ENCODE measurements around the gene CYYR1. TPM values are rescaled to one million over a fixed set of nuclear protein-coding genes. Genes with fewer than 3 reads are reported as not detected.
"Not testable (repeated sequence)": the region's sequence is repeated elsewhere in the genome, so short reads cannot be mapped to it uniquely, and the experiment has no call there.

The CYYR1 gene
- total RNA-seq, 1 experiment from 2014 or later = not detected

DNA sequence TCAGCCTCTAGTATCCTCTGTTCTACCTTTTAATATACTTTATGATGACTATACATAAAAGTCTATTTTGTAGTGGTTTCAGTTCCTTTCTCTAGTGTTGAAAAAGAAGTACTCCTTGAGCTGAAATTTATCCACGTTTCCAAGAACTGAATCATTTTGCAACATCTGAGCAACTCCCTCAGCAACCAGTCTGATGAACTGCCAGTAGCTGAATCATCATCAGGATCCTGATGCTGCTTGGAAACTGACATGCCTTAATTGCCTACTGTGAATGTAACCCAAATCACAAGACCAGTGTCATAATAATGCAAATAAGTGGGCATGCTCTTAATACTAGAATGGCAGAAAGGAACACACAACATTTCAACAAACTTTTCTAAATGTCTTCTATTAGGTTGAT lies 103.3 kb downstream of the CYYR1 start:
- no peaks in the 10 kb centered on the region for H3K9me3 ChIP-seq
- no peaks in the 10 kb centered on the region for H3K27me3 ChIP-seq
- peak; percentile 57 for DNase-seq

DNA sequence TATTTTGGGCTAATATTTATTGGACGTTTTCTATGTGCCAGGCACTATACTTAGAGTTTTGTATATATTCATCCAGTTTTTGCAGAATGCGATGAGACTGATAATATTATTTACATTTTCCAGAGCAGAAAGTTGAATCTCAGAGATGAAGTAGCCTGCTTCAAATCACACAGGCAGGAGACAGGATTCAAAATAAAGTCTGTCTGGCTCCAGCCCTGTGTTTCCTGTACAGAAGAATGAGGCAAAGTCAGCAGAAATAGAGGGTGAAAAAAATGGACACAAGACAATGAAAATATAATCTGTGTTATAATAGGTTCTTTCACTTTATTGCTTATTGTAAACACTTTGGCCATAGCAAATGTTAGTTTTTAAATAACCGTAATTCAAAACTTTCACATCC lies 107.2 kb downstream of the CYYR1 start:
- H3K36me3 ChIP-seq = no peaks in the 10 kb centered on the region
- no peaks in the 10 kb centered on the region for H3K9me3 ChIP-seq
- no peak overlapping the region for H3K4me3 ChIP-seq
- DNase-seq = no peak
- no peaks in the 10 kb centered on the region for H3K27me3 ChIP-seq

More for the DNA sequence above, 103.3 kb downstream of the CYYR1 start:
- Histone ChIP-seq H3K4me3 (no peak overlapping the region), H3K36me3 (no peaks in the 10 kb centered on the region)

DNA sequence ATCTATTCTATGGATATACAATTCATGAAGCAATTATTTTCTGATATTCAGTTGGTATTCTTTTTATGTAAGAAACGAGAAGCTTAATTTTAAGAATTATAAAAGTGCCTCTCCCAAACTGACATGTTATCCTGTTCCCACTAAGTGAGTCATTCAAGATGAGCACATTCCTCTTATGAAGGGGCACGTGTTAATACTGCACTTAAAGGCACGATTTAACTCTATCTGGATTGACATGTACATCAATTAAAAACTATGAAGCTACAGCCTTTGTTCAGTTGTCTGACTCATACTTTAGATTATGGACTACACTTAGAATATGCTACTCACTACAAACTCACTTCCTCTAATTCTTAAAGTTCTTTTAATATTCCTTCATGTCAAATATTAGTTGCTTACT lies 111.6 kb downstream of the CYYR1 start:
- Histone ChIP-seq H3K27me3 (no peaks in the 10 kb centered on the region), H3K9me3 (no peaks in the 10 kb centered on the region), H3K4me3 (no peak overlapping the region), H3K36me3 (no peaks in the 10 kb centered on the region)
- DNase-seq = no peak

DNA sequence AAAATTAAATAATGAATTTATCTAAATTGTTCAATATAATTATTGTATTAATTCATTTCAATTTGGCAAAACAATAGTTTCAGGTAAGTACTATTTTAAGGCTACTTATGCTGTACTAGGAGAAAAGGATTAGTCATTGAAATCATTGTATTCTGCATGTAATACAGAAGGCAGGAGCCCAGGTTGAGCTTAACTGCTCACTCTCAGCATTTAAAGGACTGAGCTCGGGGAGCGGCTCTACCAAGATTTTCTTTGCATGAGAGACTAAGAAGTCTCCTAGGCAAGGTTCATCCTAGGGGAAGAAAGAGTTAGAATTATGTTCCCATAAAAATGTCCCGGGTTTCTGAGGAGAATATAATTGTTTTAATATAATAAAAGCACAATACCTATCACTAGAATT lies 112.5 kb downstream of the CYYR1 start:
- DNase-seq = no peak
- no peak overlapping the region for H3K4me3 ChIP-seq
- no peaks in the 10 kb centered on the region for H3K27me3 ChIP-seq
- H3K9me3 ChIP-seq = no peaks in the 10 kb centered on the region
- H3K36me3 ChIP-seq = no peaks in the 10 kb centered on the region

DNA sequence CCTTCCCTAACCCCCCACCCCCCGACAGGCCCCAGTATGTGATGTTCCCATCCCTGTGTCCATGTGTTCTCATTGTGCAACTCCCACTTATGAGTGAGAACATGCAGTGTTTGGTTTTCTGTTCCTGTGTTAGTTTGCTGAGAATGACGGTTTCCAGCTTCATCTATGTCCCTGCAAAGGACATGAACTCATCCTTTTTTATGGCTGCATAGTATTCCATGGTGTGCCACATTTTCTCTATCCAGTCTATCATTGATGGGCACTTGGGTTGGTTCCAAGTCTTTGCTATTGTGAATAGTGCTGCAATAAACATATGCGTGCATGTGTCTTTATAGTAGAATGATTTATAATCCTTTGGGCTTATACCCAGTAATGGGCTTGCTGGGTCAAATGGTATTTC lies 114.2 kb downstream of the CYYR1 start:
- H3K9me3 ChIP-seq, DNase-seq, H3K36me3 ChIP-seq, H3K27me3 ChIP-seq, H3K4me3 ChIP-seq: not testable (repeated sequence)

DNA sequence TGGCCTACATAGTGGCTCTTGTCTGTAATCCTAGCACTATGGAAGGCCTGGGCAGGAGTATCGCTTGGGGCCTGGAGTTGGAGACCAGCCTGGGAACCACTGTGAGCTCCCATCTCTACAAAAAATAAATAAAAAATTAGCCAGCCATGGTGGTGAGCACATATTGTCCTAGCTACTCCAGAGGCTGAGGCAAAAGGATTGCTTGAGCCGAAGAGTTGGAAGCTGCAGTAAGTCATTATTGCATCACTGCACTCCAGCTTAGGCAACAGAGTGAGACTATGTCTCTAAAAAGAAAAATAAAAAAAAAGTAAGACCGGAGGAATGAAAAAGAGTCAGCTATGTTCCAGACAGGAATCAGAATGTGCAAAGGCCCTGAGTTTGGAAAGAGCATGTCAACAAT lies 115.3 kb downstream of the CYYR1 start:
- Histone ChIP-seq H3K4me3 (no peak overlapping the region), H3K27me3 (no peaks in the 10 kb centered on the region), H3K36me3 (no peaks in the 10 kb centered on the region), H3K9me3 (no peaks in the 10 kb centered on the region)
- DNase-seq = no peak

DNA sequence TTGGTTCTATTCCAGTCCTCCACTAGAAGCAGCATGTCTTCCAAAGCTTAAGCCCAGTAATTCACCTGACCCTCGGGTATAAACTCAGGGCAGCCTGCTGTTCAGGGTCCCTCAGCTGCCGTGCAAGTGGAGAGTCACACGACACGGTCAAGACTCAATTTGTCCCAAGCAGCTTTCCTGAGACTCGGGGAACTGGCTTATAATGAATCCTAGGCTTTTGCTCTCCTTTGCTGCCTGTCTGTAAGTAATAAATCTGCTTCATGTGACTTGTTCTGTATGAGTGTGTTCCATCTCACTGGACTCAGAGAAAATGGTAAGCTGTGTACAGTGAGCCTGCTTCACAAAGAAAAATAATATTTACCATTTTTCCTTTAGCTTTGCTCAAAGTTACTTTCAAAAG lies 119.8 kb downstream of the CYYR1 start:
- no peak for DNase-seq
- no peak overlapping the region for H3K4me3 ChIP-seq

DNA sequence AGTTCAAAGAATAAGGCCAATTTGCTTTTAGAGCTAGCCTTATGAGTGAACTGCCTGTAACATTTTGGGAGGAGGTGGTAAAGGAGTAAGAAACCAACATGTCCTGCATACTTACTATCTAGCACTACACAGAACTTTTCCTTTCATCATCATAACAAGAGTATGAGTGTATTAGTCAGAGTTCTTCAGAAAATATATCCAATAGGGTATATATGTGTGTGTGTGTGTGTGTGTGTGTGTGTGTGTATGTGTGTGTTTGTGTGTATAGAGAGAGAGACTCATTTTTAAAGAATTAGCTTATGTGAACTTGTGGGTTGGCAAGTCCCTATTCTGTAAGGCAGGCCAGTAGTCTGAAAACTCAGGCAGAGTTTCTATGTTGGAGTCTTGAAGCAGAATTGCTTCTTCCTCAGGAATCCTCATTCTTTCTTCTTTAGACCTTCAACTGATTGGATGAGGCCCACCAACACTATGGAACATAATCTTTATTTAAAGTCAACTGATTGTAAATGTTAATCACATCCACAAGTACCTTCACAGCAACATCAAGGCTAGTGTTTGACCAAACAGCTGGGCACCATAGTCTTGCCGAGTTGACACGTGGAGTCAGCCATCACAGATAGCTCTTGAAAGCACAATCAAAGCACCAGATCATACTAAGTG lies 121.9 kb downstream of the CYYR1 start:
- Histone ChIP-seq H3K9me3 (no peaks in the 10 kb centered on the region), H3K4me3 (no peak overlapping the region), H3K36me3 (no peaks in the 10 kb centered on the region), H3K27me3 (no peaks in the 10 kb centered on the region)
- no peak for DNase-seq

More for the DNA sequence above, 119.8 kb downstream of the CYYR1 start:
- no peaks in the 10 kb centered on the region for H3K9me3 ChIP-seq
- no peaks in the 10 kb centered on the region for H3K27me3 ChIP-seq
- H3K36me3 ChIP-seq = no peaks in the 10 kb centered on the region

DNA sequence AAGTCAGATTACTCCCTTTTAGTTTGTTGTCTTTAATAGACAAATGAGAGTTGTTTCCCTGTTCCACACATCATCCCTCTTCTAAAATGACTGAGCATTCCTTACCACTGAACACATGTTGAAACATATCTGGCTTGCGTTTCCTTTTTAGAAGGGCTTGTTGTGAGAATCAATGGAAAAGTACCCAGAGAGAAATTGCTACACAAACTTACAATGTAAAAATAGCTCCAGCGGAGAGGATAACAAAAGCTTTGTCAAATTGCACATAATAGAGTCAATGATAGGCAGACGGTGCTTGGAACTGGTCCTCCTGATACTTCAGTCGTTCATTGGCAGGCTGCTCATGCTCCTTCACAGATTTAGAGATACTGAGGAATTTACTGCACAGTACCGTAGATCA lies 123.9 kb downstream of the CYYR1 start:
- no peak for DNase-seq
- no peaks in the 10 kb centered on the region for H3K9me3 ChIP-seq
- no peaks in the 10 kb centered on the region for H3K36me3 ChIP-seq
- no peak overlapping the region for H3K4me3 ChIP-seq
- H3K27me3 ChIP-seq = no peaks in the 10 kb centered on the region

DNA sequence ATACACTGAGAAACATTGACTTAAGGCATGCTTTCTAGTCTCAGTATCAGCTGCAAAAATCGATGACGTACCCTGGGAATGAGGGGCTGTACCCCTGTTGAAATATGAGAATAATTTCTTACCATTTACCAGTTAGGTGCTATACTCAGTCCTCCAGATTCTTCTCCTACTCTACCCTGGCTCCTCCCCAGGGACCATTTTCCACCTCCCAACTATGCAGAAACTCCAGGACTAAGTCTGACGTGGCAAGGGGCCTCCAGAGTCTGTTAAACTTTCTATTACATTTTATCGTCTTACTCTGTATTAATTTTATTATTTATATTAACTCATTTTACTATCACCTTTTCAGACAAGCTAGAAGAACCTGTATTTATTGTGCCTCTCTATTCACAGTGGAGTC lies 124.3 kb downstream of the CYYR1 start:
- H3K9me3 ChIP-seq = no peaks in the 10 kb centered on the region
- no peak overlapping the region for H3K4me3 ChIP-seq
- H3K27me3 ChIP-seq = no peaks in the 10 kb centered on the region
- H3K36me3 ChIP-seq = no peaks in the 10 kb centered on the region
- no peak for DNase-seq

DNA sequence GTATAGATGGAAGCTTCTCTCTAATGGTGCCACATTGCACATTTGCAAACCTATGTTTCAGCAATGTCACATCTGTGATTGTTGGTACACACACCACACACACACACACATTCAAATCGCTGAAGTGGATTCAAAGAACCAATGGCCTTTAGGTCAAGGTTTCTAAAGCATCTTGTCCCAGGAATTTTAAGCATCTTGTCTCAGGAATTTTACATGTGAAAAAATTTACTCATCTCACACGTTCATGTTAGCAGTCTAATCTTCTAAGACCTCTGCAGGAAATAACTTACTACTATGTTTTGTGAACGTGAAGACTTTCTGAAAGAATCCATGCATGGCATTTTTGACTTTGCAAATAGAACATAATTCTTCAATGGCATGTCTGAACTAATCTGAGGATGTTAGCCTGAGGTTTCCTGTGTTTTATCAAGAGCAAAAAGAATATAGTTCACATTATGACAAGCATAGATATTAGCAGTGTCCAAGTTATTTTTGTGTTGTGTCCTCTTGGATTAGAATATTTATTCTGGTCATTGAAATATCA lies 125.1 kb downstream of the CYYR1 start:
- Histone ChIP-seq H3K27me3 (no peaks in the 10 kb centered on the region), H3K4me3 (no peak overlapping the region), H3K36me3 (no peaks in the 10 kb centered on the region), H3K9me3 (no peaks in the 10 kb centered on the region)
- no peak for DNase-seq

DNA sequence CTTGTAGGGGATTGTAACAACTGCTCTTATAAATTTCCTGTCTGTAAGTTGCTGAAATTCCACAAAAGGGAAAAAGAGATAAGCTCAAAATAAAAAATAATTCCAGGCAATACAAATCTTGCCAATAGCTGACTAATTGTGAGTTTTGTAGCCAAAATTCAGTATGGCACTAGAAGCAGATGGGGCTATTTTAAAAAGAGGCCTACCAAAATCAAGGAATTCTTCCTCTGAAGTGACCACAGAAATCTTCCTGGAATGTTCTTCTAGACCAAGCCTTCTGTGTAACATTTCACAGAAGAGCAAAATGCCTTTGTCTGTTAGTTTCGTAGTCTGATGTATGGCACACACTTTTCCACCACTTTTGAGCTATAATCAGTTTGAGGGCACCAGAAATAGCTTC lies 127.6 kb downstream of the CYYR1 start:
- H3K36me3 ChIP-seq = no peaks in the 10 kb centered on the region

DNA sequence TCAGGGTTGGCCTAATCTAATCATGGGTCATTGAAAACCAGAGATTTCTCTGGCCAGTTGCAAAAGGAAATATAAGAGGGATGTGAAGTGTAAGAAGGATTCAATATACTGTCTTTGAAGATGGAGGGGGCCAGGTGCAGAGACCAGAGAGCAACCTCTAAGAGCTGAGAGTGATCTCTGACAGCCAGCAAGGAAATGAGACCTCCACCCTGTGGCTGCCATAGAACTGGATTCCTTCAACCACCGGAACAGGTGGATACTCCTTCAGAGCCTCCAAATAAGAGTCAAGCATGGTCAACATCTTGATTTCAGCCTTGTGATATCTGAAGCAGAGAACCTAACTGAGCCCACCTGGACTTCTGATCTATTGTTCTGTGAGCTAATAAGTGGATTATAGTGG lies 128.4 kb downstream of the CYYR1 start:
- Histone ChIP-seq H3K4me3 (no peak overlapping the region), H3K9me3 (no peaks in the 10 kb centered on the region), H3K36me3 (no peaks in the 10 kb centered on the region), H3K27me3 (no peaks in the 10 kb centered on the region)
- no peak for DNase-seq

More for the DNA sequence above, 127.6 kb downstream of the CYYR1 start:
- Histone ChIP-seq H3K27me3 (no peaks in the 10 kb centered on the region), H3K4me3 (no peak overlapping the region), H3K9me3 (no peaks in the 10 kb centered on the region)
- DNase-seq = no peak

DNA sequence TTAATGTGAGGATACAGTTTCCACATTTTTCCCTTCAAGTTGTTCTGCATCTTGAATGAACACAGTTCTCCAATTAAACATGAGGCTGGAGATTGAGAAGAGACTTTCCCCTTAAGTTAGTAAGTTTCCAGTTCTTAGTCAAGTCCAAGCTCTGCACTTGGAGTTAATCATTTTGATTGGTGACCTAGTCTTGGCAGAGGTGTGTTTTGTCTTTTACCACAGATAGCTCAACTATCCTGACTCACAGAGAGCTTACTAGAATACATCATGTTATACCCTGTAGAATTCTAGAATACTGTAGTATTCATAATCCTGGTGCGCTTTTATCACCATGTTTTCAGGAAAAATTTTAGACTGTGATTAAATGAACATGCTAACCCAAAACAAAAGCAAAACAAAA lies 129.2 kb downstream of the CYYR1 start:
- no peak for DNase-seq
- Histone ChIP-seq H3K9me3 (no peaks in the 10 kb centered on the region), H3K27me3 (no peaks in the 10 kb centered on the region), H3K4me3 (no peak overlapping the region), H3K36me3 (no peaks in the 10 kb centered on the region)

DNA sequence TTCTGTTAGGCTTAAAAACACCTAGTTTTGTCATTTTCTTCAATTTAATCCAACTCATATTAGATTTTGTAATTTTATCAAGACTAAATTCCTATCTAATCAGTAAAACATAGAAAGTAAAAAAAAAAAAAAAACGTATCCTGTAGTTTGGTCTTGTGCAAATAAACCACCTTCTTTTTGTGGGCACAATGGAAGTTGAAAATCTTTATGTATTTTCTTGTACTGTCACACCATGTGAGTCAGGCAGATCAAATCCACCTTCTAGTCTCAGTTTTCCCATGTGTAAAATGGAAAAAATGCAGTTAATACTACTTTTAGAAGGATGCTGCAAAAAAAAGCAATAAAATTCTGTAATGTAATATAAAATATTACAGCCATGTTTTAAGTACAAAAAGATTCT lies 129.8 kb downstream of the CYYR1 start:
- no peaks in the 10 kb centered on the region for H3K9me3 ChIP-seq
- DNase-seq = no peak

DNA sequence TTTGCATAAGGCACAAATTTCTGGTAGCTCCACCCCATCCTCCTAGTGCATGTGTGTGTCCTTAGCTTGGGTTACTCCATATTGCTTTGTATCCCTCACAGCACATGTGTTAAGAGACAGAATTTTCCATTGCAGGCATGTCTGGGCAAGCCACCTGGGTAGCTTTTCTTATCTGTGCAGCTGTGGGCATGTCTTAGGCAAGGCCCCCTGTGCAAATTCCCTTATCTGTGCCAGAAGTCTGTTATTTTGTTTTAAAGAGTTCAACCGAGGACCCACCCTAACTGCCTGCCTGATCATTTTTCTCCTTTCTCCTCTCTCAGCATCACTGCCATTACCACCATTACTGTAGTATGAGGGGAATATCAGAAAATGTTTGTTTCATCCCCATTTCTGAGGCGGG lies 131.9 kb downstream of the CYYR1 start:
- Histone ChIP-seq H3K27me3 (no peaks in the 10 kb centered on the region), H3K36me3 (no peaks in the 10 kb centered on the region), H3K4me3 (no peak overlapping the region), H3K9me3 (no peaks in the 10 kb centered on the region)
- DNase-seq = no peak

More for the DNA sequence above, 129.8 kb downstream of the CYYR1 start:
- H3K36me3 ChIP-seq = no peaks in the 10 kb centered on the region
- no peaks in the 10 kb centered on the region for H3K27me3 ChIP-seq
- H3K4me3 ChIP-seq = no peak overlapping the region

DNA sequence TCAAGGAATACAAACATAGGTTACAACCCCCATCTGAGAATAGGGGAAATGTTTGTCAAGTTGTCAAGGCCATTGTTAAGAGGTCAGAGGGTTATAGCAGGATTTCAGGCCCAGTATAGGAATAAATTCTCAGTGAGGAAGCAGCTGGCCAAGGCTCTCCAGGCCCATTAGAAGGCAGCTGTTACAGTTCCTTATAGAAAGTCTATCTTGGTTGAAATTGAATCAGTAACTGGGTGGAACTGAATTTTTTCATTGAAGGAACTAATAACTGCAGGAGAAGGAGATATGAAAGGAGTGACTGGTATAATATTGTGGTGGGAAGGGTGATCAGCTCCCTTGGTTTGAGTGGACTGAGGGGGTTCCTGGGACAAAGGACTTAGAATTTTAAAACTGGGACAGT lies 134.1 kb downstream of the CYYR1 start:
- no peak for DNase-seq
- Histone ChIP-seq H3K27me3 (no peaks in the 10 kb centered on the region), H3K36me3 (no peaks in the 10 kb centered on the region)

DNA sequence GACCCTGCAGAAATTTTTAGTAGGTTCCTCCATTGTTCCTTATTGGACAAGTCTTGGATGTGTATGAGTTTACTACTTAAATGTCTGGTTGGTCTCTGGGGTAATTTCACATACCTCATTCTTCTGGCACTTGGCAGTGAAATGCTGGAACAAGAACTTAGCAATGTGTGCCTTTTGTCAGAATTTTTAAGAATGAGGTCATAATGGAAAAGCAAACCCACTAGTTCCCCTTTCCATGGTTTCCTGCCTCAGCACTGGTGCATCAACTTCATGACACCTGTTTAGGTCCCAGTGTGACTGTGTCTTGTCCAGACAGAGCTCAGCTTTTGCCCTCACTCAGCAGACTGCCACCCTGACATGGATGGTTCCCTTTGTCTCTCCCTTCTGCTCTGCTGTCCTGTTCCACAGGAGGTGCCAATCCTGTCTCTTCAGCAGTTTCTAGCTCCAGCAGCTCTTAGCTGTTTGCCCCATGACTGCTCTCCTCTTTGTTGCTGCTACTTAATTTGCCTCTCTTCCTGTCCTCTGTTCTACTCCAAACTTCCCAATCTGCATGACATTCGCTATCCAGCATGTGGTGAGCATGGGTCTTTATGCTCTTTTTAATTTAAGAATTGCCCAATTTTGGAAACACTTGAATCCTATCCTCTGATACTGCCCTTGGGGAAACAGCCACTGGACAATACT lies 135.6 kb downstream of the CYYR1 start:
- Histone ChIP-seq H3K27me3 (no peaks in the 10 kb centered on the region), H3K36me3 (no peaks in the 10 kb centered on the region), H3K4me3 (no peak overlapping the region), H3K9me3 (no peaks in the 10 kb centered on the region)
- no peak for DNase-seq

More for the DNA sequence above, 134.1 kb downstream of the CYYR1 start:
- Histone ChIP-seq H3K4me3 (no peak overlapping the region), H3K9me3 (no peaks in the 10 kb centered on the region)

All from MG63 (cell line).